Ascending aorta (tissue), 2 donors: Measurements from ENCODE around the gene KCNMA1. TPM values are rescaled to one million over a fixed set of nuclear protein-coding genes. Genes with fewer than 3 reads are reported as not detected.

ENCODE experiments used
- DNase-seq, 2 donors: peaks; one replicate each; pipeline ENCODE4 v3.0.0-alpha.2; 2019; ENCODE audit warnings: low spot score in 2 of 2
- H3K27ac ChIP-seq, 2 donors: fragments of 200-600 bp; sonication (generic); one replicate each; pipeline ENCODE4 v1.5.1; 2016 to 2017; ENCODE audit warnings: mild to moderate bottlenecking in 1 of 2
- H3K27me3 ChIP-seq: fragments of 200-600 bp; sonication (generic); one replicate; pipeline ENCODE4 v1.5.1; 2017
- H3K36me3 ChIP-seq, 2 donors: fragments of 200-600 bp; sonication (generic); one replicate each; pipeline ENCODE4 v1.5.1; 2016
- H3K4me1 ChIP-seq, 2 donors: fragments of 200-600 bp; sonication (generic); one replicate each; pipeline ENCODE4 v1.5.1; 2016 to 2017; ENCODE audit warnings: mild to moderate bottlenecking in 1 of 2
- H3K4me3 ChIP-seq, 2 donors: fragments of 200-600 bp; sonication (generic); one replicate each; pipeline ENCODE4 v1.5.1; 2016 to 2017; ENCODE audit warnings: mild to moderate bottlenecking in 1 of 2
- H3K9me3 ChIP-seq, 2 donors: fragments of 200-600 bp; sonication (generic); one replicate each; pipeline ENCODE4 v1.5.1; 2016
- intact Hi-C: fragments of 100-400 bp; cut with DNase I; formaldehyde crosslinking; loops from one replicate; pipeline ENCODE4 v1.15.1; 2023
- total RNA-seq: library from RNA; depleted of rRNA; stranded (reverse); fragments of >200 nt; gene quantifications from one replicate; pipeline ENCODE4 v1.1.0, GENCODE V29; 2016
- TF ChIP-seq, protein P1 (sequence below), 3 experiments: fragments of 200-600 bp in 2 of 3; fragments of 450-650 bp in 1 of 3; sonication (generic) in 2 of 3; IDR thresholded peaks; one replicate each; pipeline ENCODE4 v1.5.1; 2016 to 2019; ENCODE audit warnings: antibody characterized with exemption in 3 of 3, mild to moderate bottlenecking in 1 of 3, moderate library complexity in 1 of 3

KCNMA1 gene
- total RNA-seq, 1 donor from 2014 or later: 28.6 TPM

- TF ChIP-seq, protein P1, sequence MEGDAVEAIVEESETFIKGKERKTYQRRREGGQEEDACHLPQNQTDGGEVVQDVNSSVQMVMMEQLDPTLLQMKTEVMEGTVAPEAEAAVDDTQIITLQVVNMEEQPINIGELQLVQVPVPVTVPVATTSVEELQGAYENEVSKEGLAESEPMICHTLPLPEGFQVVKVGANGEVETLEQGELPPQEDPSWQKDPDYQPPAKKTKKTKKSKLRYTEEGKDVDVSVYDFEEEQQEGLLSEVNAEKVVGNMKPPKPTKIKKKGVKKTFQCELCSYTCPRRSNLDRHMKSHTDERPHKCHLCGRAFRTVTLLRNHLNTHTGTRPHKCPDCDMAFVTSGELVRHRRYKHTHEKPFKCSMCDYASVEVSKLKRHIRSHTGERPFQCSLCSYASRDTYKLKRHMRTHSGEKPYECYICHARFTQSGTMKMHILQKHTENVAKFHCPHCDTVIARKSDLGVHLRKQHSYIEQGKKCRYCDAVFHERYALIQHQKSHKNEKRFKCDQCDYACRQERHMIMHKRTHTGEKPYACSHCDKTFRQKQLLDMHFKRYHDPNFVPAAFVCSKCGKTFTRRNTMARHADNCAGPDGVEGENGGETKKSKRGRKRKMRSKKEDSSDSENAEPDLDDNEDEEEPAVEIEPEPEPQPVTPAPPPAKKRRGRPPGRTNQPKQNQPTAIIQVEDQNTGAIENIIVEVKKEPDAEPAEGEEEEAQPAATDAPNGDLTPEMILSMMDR (IDR thresholded peaks at IDR 0.05): no peak
- no peaks in the 10 kb centered on the region for H3K9me3 ChIP-seq
- H3K36me3 ChIP-seq: peaks cover 22 to 52% of the 10 kb centered on the region in 2 donors
- no peak overlapping the region for H3K27ac ChIP-seq
- H3K4me3 ChIP-seq: no peak overlapping the region
- DNase-seq: no peak
- peaks cover 9% of the 10 kb centered on the region in 2 donors for H3K4me1 ChIP-seq
- intact Hi-C loops: no loop called here
- H3K27me3 ChIP-seq: no peaks in the 10 kb centered on the region
Measured at GRCh38 chr10:77075926-77076325, 561.7 kb downstream of the KCNMA1 start.

GRCh38 chr10:77074104-77074624 is 563.4 kb downstream of the KCNMA1 start:
- peak overlapping the region; percentile 23 to 47 for H3K27ac ChIP-seq
- H3K4me1 ChIP-seq: peaks cover 3 to 5% of the 10 kb centered on the region in 2 donors

DNA sequence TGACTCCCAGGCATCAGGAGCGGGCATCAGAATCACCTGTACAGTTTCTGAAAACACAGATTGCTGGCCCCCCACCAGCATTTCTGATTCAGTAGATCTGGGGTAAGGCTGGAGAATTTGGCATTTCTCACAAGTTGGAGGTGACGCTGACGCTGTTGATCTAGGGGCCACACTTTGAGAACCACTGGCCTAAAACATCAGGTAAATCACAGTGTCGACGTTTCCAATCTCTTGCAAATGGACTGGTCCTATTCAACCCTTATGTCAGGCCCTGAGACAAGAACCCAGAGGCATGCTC is 564.0 kb downstream of the KCNMA1 start:
- H3K27ac ChIP-seq: no peak overlapping the region
- DNase-seq: no peak
- no peaks in the 10 kb centered on the region for H3K27me3 ChIP-seq
- TF ChIP-seq, protein P1 (IDR thresholded peaks at IDR 0.05): no peak
- peaks cover 3 to 5% of the 10 kb centered on the region in 2 donors for H3K4me1 ChIP-seq
- H3K9me3 ChIP-seq: no peaks in the 10 kb centered on the region
- intact Hi-C loops: no loop called here
- peaks cover 21 to 56% of the 10 kb centered on the region in 2 donors for H3K36me3 ChIP-seq
- no peak overlapping the region for H3K4me3 ChIP-seq

More at GRCh38 chr10:77074104-77074624, 563.4 kb downstream of the KCNMA1 start:
- TF ChIP-seq, protein P1 (IDR thresholded peaks at IDR 0.05): no peak
- Histone ChIP-seq H3K27me3 (no peaks in the 10 kb centered on the region), H3K9me3 (no peaks in the 10 kb centered on the region), H3K36me3 (peaks cover 25 to 61% of the 10 kb centered on the region in 2 donors), H3K4me3 (no peak overlapping the region)
- DNase-seq: no peak
- intact Hi-C loops: no loop called here

DNA sequence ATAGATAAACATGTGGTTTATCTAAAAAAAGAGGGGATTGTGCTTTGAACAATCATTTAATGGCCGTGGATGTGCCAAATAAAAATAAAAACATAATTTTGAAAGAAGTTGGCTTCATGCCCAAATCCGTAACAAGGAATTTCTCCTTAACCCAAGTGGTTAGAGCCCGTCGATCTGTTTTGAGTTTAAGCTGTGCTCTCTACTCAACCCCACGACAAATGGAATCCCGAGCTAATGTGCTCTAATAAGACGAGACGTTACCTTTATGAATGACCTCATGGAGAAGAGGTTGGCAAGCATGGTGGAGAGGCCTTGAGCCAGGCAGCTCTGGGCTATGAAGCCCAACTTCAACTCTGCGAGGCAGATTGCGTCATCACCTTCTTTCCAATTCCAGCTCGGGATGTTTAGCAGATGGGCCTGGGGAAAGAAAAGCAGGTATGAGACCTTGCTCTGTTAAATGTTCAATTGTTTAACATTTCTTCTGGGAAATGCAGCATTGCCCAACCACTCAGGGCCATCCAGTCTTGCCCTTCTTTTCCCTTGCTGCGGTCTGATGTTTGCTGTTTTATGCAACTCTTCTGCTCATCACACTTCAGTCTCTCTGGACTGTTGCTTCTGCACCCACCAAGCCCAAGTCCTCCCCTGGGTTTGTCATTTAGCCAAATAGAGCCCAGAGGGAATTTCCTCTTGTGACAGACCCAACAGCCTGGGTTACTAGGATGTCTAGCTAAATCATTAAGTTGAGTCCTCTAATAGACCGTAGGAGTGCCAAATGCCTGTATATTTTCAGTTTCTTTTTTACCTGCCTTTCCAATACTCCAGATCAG is 564.6 kb downstream of the KCNMA1 start:
- intact Hi-C loops: no loop called here
- Histone ChIP-seq H3K4me3 (no peak overlapping the region), H3K4me1 (peaks cover 3 to 5% of the 10 kb centered on the region in 2 donors), H3K27ac (peak overlapping the region in 1 of 2 donors; percentile 45), H3K9me3 (no peaks in the 10 kb centered on the region), H3K27me3 (no peaks in the 10 kb centered on the region), H3K36me3 (peaks cover 18 to 52% of the 10 kb centered on the region in 2 donors)
- peak in 1 of 2 donors; percentile 73 for DNase-seq
- TF ChIP-seq, protein P1 (IDR thresholded peaks at IDR 0.05): no peak

DNA sequence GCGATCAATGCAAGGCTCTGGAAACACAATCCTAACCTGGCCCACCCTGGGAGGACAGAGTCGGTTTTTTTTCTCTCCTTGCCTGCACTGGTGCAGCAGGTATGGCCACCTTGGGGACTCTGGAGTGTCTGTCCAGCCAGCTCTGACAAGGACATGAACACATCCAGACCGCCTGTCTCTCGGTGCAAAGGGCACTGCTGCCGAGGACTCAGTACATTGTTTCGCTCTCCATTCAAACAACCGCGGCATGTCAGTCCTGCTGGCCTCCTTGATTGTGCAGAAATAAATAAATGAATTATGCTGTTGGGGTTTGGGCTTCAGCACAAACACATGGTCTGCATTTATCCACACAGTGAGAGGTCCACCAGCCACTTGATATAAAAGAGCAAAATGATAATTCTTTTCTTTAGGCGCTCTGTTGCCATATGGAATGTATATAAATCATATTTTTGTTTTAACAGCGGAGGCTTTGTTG is 565.2 kb downstream of the KCNMA1 start:
- TF ChIP-seq, protein P1 (IDR thresholded peaks at IDR 0.05): no peak
- Histone ChIP-seq H3K27ac (peak overlapping the region in 1 of 2 donors; percentile 45), H3K36me3 (peaks cover 18 to 51% of the 10 kb centered on the region in 2 donors), H3K4me1 (peaks cover 3 to 5% of the 10 kb centered on the region in 2 donors), H3K9me3 (no peaks in the 10 kb centered on the region), H3K4me3 (no peak overlapping the region), H3K27me3 (no peaks in the 10 kb centered on the region)
- no peak for DNase-seq
- intact Hi-C loops: no loop called here
